ENCODE results near the gene SAMD3.
A peak's percentile ranks its signal among the peaks of the same experiment; 100 is the strongest.

Gene SAMD3

GRCh38 chr6:130115036-130115435, 107.7 kb downstream of the SAMD3 start:
- no peaks in the 10 kb centered on the region for H3K79me2 ChIP-seq (ENCODE audit: insufficient read depth, low read length)
- peak overlapping the region; percentile 48 for H3K27ac ChIP-seq (ENCODE audit: low read depth, low read length)
- no peaks in the 10 kb centered on the region for H3K9me3 ChIP-seq (ENCODE audit: insufficient read depth, low read length)
- no peaks in the 10 kb centered on the region for H3K36me3 ChIP-seq (ENCODE audit: low read length)
- TF ChIP-seq EZH2phosphoT487 (conservative IDR thresholded peaks at IDR 0.05; ENCODE audit: low read length), result no peak
- no peak for TF ChIP-seq CTCF (IDR thresholded peaks at IDR 0.05; ENCODE audit: insufficient read depth, low read length, poor library complexity, severe bottlenecking)
- no peak overlapping the region for H3K4me3 ChIP-seq (ENCODE audit: insufficient read depth, low read length, poor library complexity, severe bottlenecking)
- no peaks in the 10 kb centered on the region for H3F3A ChIP-seq (ENCODE audit: insufficient read depth)
- H3K27me3 ChIP-seq (ENCODE audit: low read length), result no peaks in the 10 kb centered on the region
- peak overlapping the region; percentile 2; the same call in 1 of the 2 replicates for H3K9ac ChIP-seq (ENCODE audit: low read length)
- H2AFZ ChIP-seq (ENCODE audit: low read depth, low read length, severe bottlenecking), result peak overlapping the region; percentile 15
- peak overlapping the region; percentile 48 for H3K4me2 ChIP-seq (ENCODE audit: low read depth, low read length, poor library complexity, severe bottlenecking)
- no peaks in the 10 kb centered on the region for H4K20me1 ChIP-seq (ENCODE audit: low read depth, low read length)
- no peaks in the 10 kb centered on the region for H3K9me2 ChIP-seq (replicated peaks; ENCODE audit: insufficient read depth, low read length)

GRCh38 chr6:130113201-130113710, 109.5 kb downstream of the SAMD3 start:
- Histone ChIP-seq H3K4me3 (ENCODE audit: insufficient read depth, low read length, poor library complexity, severe bottlenecking) (no peak overlapping the region), H3K9me3 (ENCODE audit: insufficient read depth, low read length) (no peaks in the 10 kb centered on the region), H3K9ac (ENCODE audit: low read length) (no peak overlapping the region), H3K79me2 (ENCODE audit: insufficient read depth, low read length) (no peaks in the 10 kb centered on the region), H2AFZ (ENCODE audit: low read depth, low read length, severe bottlenecking) (no peak overlapping the region), H3K27ac (ENCODE audit: low read depth, low read length) (no peak overlapping the region), H3K9me2 (replicated peaks; ENCODE audit: insufficient read depth, low read length) (no peaks in the 10 kb centered on the region), H3K27me3 (ENCODE audit: low read length) (no peaks in the 10 kb centered on the region), H4K20me1 (ENCODE audit: low read depth, low read length) (no peaks in the 10 kb centered on the region), H3F3A (ENCODE audit: insufficient read depth) (no peaks in the 10 kb centered on the region), H3K36me3 (ENCODE audit: low read length) (no peaks in the 10 kb centered on the region), H3K4me2 (ENCODE audit: low read depth, low read length, poor library complexity, severe bottlenecking) (no peak overlapping the region)
- no peak for TF ChIP-seq CTCF (IDR thresholded peaks at IDR 0.05; ENCODE audit: insufficient read depth, low read length, poor library complexity, severe bottlenecking)
- no peak for TF ChIP-seq EZH2phosphoT487 (conservative IDR thresholded peaks at IDR 0.05; ENCODE audit: low read length)

- no peak for TF ChIP-seq CTCF (IDR thresholded peaks at IDR 0.05; ENCODE audit: insufficient read depth, low read length, poor library complexity, severe bottlenecking)
- TF ChIP-seq EZH2phosphoT487 (conservative IDR thresholded peaks at IDR 0.05; ENCODE audit: low read length), result no peak
These were observed 111.7 kb downstream of the SAMD3 start for GRCh38 chr6:130111031-130111430.

More at GRCh38 chr6:130111031-130111430, 111.7 kb downstream of the SAMD3 start:
- no peaks in the 10 kb centered on the region for H3K27me3 ChIP-seq (ENCODE audit: low read length)
- H3K27ac ChIP-seq (ENCODE audit: low read depth, low read length), result no peak overlapping the region
- no peaks in the 10 kb centered on the region for H3F3A ChIP-seq (ENCODE audit: insufficient read depth)
- no peak overlapping the region for H3K4me2 ChIP-seq (ENCODE audit: low read depth, low read length, poor library complexity, severe bottlenecking)
- no peaks in the 10 kb centered on the region for H3K79me2 ChIP-seq (ENCODE audit: insufficient read depth, low read length)
- no peaks in the 10 kb centered on the region for H3K9me2 ChIP-seq (replicated peaks; ENCODE audit: insufficient read depth, low read length)
- no peak overlapping the region for H3K4me3 ChIP-seq (ENCODE audit: insufficient read depth, low read length, poor library complexity, severe bottlenecking)
- H4K20me1 ChIP-seq (ENCODE audit: low read depth, low read length), result no peaks in the 10 kb centered on the region
- H3K36me3 ChIP-seq (ENCODE audit: low read length), result no peaks in the 10 kb centered on the region
- no peaks in the 10 kb centered on the region for H3K9me3 ChIP-seq (ENCODE audit: insufficient read depth, low read length)
- no peak overlapping the region for H2AFZ ChIP-seq (ENCODE audit: low read depth, low read length, severe bottlenecking)
- H3K9ac ChIP-seq (ENCODE audit: low read length), result no peak overlapping the region

Data from SU-DHL-6 (cell line).